Large intestine (tissue), 3 donors: Measurements from ENCODE around the gene ZNF491. TPM values are rescaled to one million over a fixed set of nuclear protein-coding genes. Genes with fewer than 3 reads are reported as not detected.
A peak's percentile ranks its signal among the peaks of the same experiment; 100 is the strongest.
"Not testable (repeated sequence)": the region's sequence is repeated elsewhere in the genome, so short reads cannot be mapped to it uniquely, and the experiment has no call there.

Experiments used
- DNase-seq, 2 donors: peaks; one replicate each; pipeline versions ENCODE4 v3.0.0 to v3.0.0-alpha.2; 2013
- H3K27ac ChIP-seq: one replicate; pipeline ENCODE4 v1.5.1; 2013; ENCODE audit warnings: low read length
- H3K27me3 ChIP-seq: 2 replicates; pipeline ENCODE4 v1.6.1; 2013; ENCODE audit warnings: low read length; ENCODE audit not compliant: control insufficient read depth, insufficient read depth
- H3K36me3 ChIP-seq: 2 replicates; pipeline ENCODE4 v1.6.1; 2013; ENCODE audit warnings: low read length; ENCODE audit not compliant: control insufficient read depth, insufficient read depth
- H3K4me1 ChIP-seq: one replicate; pipeline ENCODE4 v1.6.1; 2013; ENCODE audit warnings: low read length; ENCODE audit not compliant: control insufficient read depth, insufficient read depth
- H3K4me3 ChIP-seq: one replicate; pipeline ENCODE4 v1.5.1; 2013; ENCODE audit warnings: low read length
- H3K9me3 ChIP-seq: one replicate; pipeline ENCODE4 v1.6.1; 2013; ENCODE audit warnings: mild to moderate bottlenecking, low read depth, low read length, moderate library complexity; ENCODE audit not compliant: control insufficient read depth
- WGBS: methylation state at CpG from one replicate; pipeline ENCODE4 v1.1.5; 2013; ENCODE audit warnings: low lambda C conversion rate; ENCODE audit not compliant: insufficient coverage; 5-methylcytosine and 5-hydroxymethylcytosine counted together
- polyA plus RNA-seq: library from polyadenylated mRNA; unstranded; fragments of 120-200 nt; gene quantifications from one replicate; pipeline ENCODE4 v1.2.1, GENCODE V29; 2013

Gene ZNF491
- polyA plus RNA-seq, 1 donor = 2.4 TPM

DNA sequence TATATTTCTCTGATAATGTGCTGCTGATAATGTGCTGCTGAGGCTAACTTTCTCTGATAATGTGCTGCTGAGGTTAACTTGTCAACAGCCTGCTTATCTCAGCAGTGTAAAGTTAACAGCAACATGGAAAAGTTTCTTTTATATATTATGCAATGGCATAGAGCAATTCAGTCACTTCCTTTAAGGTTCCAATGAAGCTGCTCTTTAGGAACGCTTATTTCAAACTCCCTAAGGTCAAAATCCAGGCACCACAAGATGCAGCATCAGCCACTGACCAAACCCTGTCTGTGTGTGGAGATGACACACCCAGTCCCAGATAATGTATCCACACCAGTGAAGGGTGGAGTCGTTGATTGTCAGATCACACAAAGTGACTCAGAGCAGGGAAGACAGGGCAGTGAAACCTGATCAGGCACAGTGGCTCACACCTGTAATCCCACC is 37.3 kb downstream of the ZNF491 start:
- Histone ChIP-seq H3K27ac (peak overlapping the region; percentile 63), H3K36me3 (peaks cover 32% of the 10 kb centered on the region), H3K9me3 (peaks cover 22% of the 10 kb centered on the region)
- not testable (repeated sequence) for H3K27me3 ChIP-seq, H3K4me3 ChIP-seq, H3K4me1 ChIP-seq
- peak; percentile 91 to 95 for DNase-seq
- whole genome bisulfite sequencing = 20% methylated on average over 1 of the region's 2 CpGs

DNA sequence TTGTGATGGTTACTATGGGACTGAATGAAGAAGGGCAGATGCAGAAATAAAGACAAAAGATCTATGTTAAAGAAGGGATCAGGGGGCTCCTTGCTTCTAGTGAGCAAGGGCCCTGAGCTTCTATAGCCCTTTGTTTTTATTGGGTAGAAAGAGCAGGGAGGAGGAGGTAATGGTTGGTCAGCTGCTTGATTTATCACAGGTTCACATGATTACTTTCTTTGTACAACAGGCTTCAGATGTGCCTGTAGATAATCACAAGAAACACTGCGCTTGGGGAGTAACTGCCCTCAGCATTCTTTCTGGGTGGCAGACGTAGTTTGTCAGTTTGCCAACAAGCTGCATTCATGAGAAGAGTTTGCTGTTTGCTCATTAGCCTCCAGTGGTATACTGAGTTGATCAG is 45.4 kb downstream of the ZNF491 start:
- no peaks in the 10 kb centered on the region for H3K27me3 ChIP-seq
- no peak overlapping the region for H3K4me3 ChIP-seq
- H3K27ac ChIP-seq = no peak overlapping the region
- WGBS = no CpG with 5 or more reads among the region's 2 CpGs
- no peaks in the 10 kb centered on the region for H3K9me3 ChIP-seq
- peaks cover 11% of the 10 kb centered on the region for H3K4me1 ChIP-seq
- DNase-seq = peak; percentile 25 to 50
- no peaks in the 10 kb centered on the region for H3K36me3 ChIP-seq

DNA sequence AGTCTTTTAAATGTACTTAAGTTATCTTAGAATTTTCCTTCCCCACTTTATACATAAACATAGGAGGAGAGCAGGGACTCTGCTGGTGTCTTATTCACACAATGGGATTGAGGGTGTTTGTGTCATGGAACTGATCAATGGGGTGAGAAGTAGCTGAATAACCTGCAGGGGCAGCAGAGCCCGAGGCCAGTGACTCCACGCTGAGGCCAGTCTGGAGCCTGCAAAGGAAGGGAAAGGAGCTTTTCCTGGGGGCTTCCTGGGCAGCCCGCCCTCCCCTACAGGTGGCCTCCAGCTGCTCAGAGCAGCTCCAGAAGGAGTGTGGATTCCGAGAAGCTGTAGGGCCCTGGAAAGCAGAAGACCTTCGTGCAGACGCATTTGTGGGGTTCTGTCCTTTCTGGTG is 49.3 kb downstream of the ZNF491 start:
- WGBS = no CpG with 5 or more reads among the region's 6 CpGs
- DNase-seq = not testable (repeated sequence)
- H3K4me1 ChIP-seq = peaks cover 15% of the 10 kb centered on the region

DNA sequence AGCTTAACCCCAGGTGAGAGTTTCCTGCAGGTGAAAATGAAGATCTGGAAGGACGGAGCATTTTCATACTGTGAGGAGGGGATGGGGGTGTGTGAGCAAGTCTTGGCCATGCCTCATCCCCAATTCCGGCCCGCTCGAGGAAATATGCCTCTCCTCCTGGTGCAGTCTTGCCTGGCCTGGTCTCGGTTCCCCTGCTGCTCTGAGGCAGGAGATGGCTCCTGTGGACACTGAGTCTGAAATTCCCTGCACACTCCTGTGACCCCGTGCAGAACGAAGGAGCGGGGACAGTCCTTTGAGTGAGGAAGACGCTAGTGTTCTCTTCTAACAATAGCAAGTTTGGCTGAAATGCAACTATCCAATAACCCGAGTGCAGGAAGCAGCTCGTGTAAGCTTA is 49.9 kb downstream of the ZNF491 start:
- Histone ChIP-seq H3K4me1 (peaks cover 15% of the 10 kb centered on the region), H3K4me3 (peak overlapping the region; percentile 68), H3K27me3 (no peaks in the 10 kb centered on the region), H3K36me3 (no peaks in the 10 kb centered on the region), H3K9me3 (no peaks in the 10 kb centered on the region), H3K27ac (no peak overlapping the region)
- no peak for DNase-seq
- no CpG with 5 or more reads among the region's 11 CpGs for WGBS

More for the DNA sequence above, 49.3 kb downstream of the ZNF491 start:
- H3K36me3 ChIP-seq, H3K9me3 ChIP-seq, H3K4me3 ChIP-seq, H3K27ac ChIP-seq, H3K27me3 ChIP-seq: not testable (repeated sequence)

DNA sequence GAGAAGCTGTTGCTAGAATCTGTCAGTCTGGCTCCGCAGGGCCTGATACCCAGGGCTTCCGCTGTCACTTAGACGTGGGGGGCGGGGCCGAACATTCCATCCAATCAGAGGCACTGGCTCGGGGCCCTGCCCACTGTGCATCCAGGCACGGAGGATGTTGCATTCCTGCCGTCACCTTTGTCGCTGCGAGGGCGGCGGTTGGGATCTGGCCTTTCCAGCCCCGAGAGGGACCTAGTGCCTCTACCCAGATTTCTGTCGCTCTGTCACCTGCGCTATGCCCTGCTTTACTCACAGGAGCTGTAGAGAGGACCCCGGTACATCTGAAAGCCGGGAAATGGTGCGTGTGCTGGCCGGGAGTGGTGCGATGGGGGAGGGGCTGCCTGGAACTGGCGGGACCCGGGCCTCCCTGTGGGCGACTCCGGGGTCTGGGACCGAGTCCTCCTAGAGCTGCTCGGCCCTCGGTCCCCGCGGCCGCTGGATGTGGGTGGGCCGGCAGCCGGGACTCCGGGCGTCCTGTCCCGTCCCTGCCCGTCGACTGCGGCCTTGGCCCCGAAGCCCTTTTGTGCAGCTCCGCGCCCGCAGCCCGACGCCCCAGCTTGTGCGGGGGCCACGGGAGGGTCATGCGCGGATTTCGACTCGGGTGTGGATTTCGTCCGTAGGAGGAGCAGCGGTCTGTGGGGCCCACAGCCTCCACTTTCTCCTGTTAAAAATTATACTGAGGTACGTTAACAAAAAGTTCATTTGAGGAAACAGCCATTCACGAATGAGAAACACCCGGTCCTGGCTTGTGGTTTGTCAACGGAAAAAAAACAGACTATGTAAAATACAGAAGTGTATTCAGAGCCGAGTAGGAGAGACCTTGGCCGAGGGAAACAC is 50.5 kb downstream of the ZNF491 start, which contains the start of gene ZNF439:
Gene ZNF439, plus strand, starts transcription at position 133 of the 876 bp plus-strand sequence. Its CDS starts 142 bp downstream, at position 275.
- 0% methylated on average over 4 of the region's 59 CpGs for WGBS
- Histone ChIP-seq H3K27ac (peak within 1 kb of the TSS; percentile 52), H3K36me3 (no peaks in the 10 kb centered on the region), H3K27me3 (no peaks in the 10 kb centered on the region), H3K4me3 (peak within 1 kb of the TSS; percentile 68), H3K4me1 (peaks cover 12% of the 10 kb centered on the region), H3K9me3 (no peaks in the 10 kb centered on the region)
- DNase-seq = peak; percentile 86 to 92

DNA sequence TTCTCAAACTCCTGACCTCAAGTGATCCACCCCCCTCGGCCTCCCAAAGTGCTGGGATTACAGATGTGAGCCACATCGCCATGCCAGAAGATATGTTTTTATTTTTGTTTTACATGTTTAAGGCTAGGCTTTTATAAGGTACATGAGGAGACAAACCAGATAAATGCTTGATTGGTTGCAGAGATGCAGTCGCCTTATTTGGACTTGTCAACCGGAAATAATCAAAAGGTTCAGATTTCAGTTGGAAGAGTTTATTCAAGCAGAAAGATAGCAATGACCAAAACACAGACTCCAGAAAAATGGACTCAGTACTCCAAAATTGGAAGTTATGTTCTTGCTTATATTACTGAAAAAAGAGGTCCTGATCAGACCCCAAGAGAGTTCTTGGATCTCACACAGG is 52.0 kb downstream of the ZNF491 start:
- not testable (repeated sequence) for H3K27ac ChIP-seq, H3K4me1 ChIP-seq, H3K4me3 ChIP-seq, H3K36me3 ChIP-seq, DNase-seq, H3K27me3 ChIP-seq, H3K9me3 ChIP-seq
- 100% methylated on average over 2 of the region's 4 CpGs for WGBS

DNA sequence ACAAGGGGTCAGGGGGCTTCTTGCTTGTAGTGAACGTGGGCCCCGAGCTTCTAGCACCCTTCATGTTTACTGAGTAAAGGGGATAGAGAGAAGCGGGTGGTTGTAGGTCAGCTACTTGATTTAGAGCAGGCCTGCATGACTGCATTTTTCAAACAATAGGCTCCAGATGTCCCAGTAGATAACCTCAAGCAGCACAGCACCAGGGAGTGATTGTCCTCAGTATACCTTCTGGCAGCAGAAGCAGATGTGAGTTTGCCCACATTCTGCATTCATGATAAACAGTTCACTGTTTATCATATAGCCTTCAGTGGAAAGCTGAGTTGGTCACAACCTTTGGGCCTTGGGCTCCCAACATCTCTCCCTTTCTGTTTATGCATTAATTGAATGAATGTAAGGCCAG is 55.0 kb downstream of the ZNF491 start:
- H3K36me3 ChIP-seq = no peaks in the 10 kb centered on the region
- no peak for DNase-seq
- H3K4me3 ChIP-seq = no peak overlapping the region
- peaks cover 24% of the 10 kb centered on the region for H3K4me1 ChIP-seq
- no peaks in the 10 kb centered on the region for H3K27me3 ChIP-seq
- no peaks in the 10 kb centered on the region for H3K9me3 ChIP-seq
- no peak overlapping the region for H3K27ac ChIP-seq
- WGBS = 80% methylated on average over 2 of the region's 3 CpGs

DNA sequence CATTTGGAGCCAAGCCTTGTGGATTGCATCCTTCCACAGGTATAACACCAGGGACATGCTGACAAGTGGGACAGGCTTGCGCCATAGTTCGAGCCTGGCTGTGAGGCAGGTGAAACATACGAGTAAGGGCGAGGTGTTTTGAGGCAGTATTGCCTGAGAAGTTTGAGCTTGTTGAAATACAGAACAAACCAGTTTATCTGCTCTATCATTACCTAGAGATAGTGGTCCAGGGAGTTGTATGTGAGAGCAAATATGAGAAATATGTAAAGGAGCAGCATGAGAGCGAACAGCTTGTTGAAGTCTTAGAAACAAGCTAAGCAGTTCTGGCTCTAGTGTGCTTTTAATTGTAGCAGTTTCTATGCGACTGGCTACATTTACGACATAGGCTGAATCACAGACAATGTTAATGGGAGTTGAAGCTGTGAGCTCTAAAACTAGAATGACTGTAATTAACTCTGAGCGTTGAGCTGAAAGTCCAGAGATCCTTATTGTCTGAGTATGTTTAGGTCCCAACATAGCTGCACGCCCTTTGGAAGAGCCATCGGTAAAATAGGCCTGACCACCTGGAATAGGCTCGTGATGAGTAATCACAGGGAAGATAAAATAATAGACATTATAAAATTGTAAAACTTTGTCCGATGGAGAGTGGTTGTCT is 58.4 kb downstream of the ZNF491 start:
- Histone ChIP-seq H3K4me3 (no peak overlapping the region), H3K4me1 (peaks cover 20% of the 10 kb centered on the region), H3K9me3 (no peaks in the 10 kb centered on the region), H3K27ac (peak overlapping the region; percentile 77), H3K36me3 (no peaks in the 10 kb centered on the region), H3K27me3 (no peaks in the 10 kb centered on the region)
- 20% methylated on average over 1 of the region's 12 CpGs for WGBS
- DNase-seq = peak; percentile 78 to 92

Other genes starting within 250 kb of the ZNF491 start
- 44.7 TPM for gene ELOF1, start 239.3 kb upstream of the ZNF491 start, polyA plus RNA-seq
- 118 TPM for gene ACP5, start 220.9 kb upstream of the ZNF491 start, polyA plus RNA-seq
- gene ZNF627, start 201.0 kb upstream of the ZNF491 start, polyA plus RNA-seq = 15.6 TPM
- gene ZNF823, start 59.6 kb upstream of the ZNF491 start, polyA plus RNA-seq = 7.7 TPM
- 7.4 TPM for gene ZNF441, start 31.5 kb upstream of the ZNF491 start, polyA plus RNA-seq
- gene ZNF440, start 15.8 kb downstream of the ZNF491 start, polyA plus RNA-seq = 22.9 TPM
- 8.6 TPM for gene ZNF439, start 50.2 kb downstream of the ZNF491 start, polyA plus RNA-seq
- gene ZNF69, start 89.3 kb downstream of the ZNF491 start, polyA plus RNA-seq = 28.3 TPM
- 22.7 TPM for gene ZNF700, start 126.6 kb downstream of the ZNF491 start, polyA plus RNA-seq
- gene ZNF763, start 166.5 kb downstream of the ZNF491 start, polyA plus RNA-seq = 4.4 TPM
- 6.4 TPM for gene ZNF433, start 237.2 kb downstream of the ZNF491 start, polyA plus RNA-seq